ENCODE data around the gene VWDE. TPM values are rescaled to one million over a fixed set of nuclear protein-coding genes. Genes with fewer than 3 reads are reported as not detected.

Gene VWDE
- total RNA-seq, 1 donor from 2014 or later: 23.8 TPM

- peaks cover 11% of the 10 kb centered on the region for H3K36me3 Mint-ChIP-seq
- peaks cover 17% of the 10 kb centered on the region for H3K4me1 Mint-ChIP-seq
- TF ChIP-seq CTCF (IDR thresholded peaks at IDR 0.05; ENCODE audit: unreplicated experiment): no peak
- no peaks in the 10 kb centered on the region for H3K9me3 Mint-ChIP-seq
- no peak overlapping the region for H3K27ac Mint-ChIP-seq
- DNase-seq (ENCODE audit: low spot score in 2 of 2, unreplicated experiment in 2 of 2): no peak
- H3K4me3 Mint-ChIP-seq: no peak overlapping the region
- H3K27me3 Mint-ChIP-seq (ENCODE audit: low read depth): no peaks in the 10 kb centered on the region
Measured at GRCh38 chr7:12325646-12326045, 78.0 kb downstream of the VWDE start.

DNA sequence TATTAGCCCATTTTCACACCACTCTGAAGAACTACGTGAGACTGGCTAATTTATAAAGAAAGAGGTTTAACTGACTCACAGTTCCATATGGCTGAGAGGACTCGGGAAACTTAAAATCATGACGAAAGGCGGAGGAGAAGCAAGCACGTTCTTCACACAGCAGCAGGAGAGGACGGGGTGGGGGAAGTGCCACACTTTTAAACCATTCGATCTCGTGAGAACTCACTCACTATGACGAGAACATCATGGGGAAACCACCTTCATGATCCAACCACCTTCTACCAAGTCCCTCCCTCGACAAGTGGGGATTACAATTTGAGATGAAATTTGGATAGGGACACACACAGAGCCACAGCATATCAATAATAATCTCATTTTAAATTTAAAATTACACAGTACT is 80.2 kb downstream of the VWDE start:
- Mint-ChIP-seq H3K9me3 (no peaks in the 10 kb centered on the region), H3K27ac (no peak overlapping the region), H3K4me3 (no peak overlapping the region), H3K36me3 (peaks cover 4% of the 10 kb centered on the region), H3K27me3 (ENCODE audit: low read depth) (no peaks in the 10 kb centered on the region), H3K4me1 (peaks cover 29% of the 10 kb centered on the region)
- TF ChIP-seq CTCF (IDR thresholded peaks at IDR 0.05; ENCODE audit: unreplicated experiment): no peak
- no peak for DNase-seq (ENCODE audit: low spot score in 2 of 2, unreplicated experiment in 2 of 2)

DNA sequence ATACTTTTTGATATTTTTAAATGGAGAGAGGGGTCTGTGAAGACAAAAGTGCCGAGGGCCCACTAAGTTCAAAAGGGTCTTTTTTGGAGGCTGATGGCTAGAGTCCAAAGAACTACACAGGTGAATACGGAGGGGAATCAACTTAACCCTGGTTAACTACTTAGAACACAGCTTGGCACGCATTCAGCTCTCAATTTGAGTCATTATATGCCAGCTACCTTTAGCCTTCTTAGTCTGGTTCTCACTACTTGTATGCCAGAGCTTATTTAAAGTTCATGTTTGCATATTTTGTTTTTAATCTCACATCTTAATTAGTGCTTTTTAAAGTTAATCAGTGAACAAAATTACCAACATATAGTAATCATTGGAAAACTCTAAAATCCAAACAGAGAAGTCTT is 80.8 kb downstream of the VWDE start:
- Mint-ChIP-seq H3K27ac (no peak overlapping the region), H3K36me3 (peaks cover 3% of the 10 kb centered on the region)

GRCh38 chr7:12322284-12322902 is 81.3 kb downstream of the VWDE start:
- Mint-ChIP-seq H3K4me1 (peaks cover 33% of the 10 kb centered on the region), H3K9me3 (no peaks in the 10 kb centered on the region), H3K4me3 (no peak overlapping the region), H3K27me3 (ENCODE audit: low read depth) (no peaks in the 10 kb centered on the region), H3K27ac (peak overlapping the region; percentile 83), H3K36me3 (peaks cover 3% of the 10 kb centered on the region)
- TF ChIP-seq CTCF (IDR thresholded peaks at IDR 0.05; ENCODE audit: unreplicated experiment): peak; percentile 68
- DNase-seq (ENCODE audit: low spot score in 2 of 2, unreplicated experiment in 2 of 2): no peak

More for the DNA sequence above, 80.8 kb downstream of the VWDE start:
- no peak overlapping the region for H3K4me3 Mint-ChIP-seq
- no peak for DNase-seq (ENCODE audit: low spot score in 2 of 2, unreplicated experiment in 2 of 2)
- peaks cover 33% of the 10 kb centered on the region for H3K4me1 Mint-ChIP-seq
- H3K27me3 Mint-ChIP-seq (ENCODE audit: low read depth): no peaks in the 10 kb centered on the region
- no peak for TF ChIP-seq CTCF (IDR thresholded peaks at IDR 0.05; ENCODE audit: unreplicated experiment)
- no peaks in the 10 kb centered on the region for H3K9me3 Mint-ChIP-seq

DNA sequence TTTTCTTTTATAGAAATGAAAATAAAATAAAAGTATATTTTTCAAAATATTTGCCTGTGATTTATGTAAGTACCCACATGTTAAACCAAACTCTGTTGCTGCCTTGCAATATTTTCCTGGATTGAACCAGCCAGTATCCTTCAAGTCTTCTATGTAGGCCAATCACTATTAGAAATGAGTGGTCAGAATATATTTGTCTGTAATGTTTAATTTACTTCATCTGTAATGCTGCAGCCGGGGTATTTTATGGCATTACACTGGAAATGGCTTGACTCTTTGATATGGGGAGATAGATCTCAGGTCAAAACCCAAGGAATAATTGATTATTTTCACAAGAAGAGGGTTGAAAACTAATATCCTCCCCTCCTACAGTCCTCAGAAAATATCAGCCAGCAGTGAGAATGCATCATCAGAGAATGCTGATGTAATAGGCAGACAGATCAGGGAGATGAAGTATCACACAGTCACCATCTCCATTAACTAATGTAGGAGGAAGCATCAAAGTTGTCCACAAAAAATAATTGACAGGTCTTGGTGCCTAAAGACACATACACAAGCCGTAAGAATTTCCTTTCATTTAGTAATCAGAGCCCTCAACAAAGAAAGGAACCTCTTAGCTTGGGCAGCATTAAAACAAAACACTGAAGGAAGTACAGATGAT is 82.5 kb downstream of the VWDE start:
- Mint-ChIP-seq H3K4me1 (peaks cover 39% of the 10 kb centered on the region), H3K27ac (peak overlapping the region; percentile 82), H3K36me3 (peaks cover 5% of the 10 kb centered on the region), H3K4me3 (no peak overlapping the region), H3K27me3 (ENCODE audit: low read depth) (no peaks in the 10 kb centered on the region), H3K9me3 (peaks cover 2% of the 10 kb centered on the region)
- no peak for DNase-seq (ENCODE audit: low spot score in 2 of 2, unreplicated experiment in 2 of 2)
- TF ChIP-seq CTCF (IDR thresholded peaks at IDR 0.05; ENCODE audit: unreplicated experiment): no peak
